Measurements from ENCODE around the gene PEDS1. TPM values are rescaled to one million over a fixed set of nuclear protein-coding genes. Genes with fewer than 3 reads are reported as not detected.

PEDS1 gene
- total RNA-seq, 2 donors from 2014 or later: 34.5 to 54.8 TPM

DNA sequence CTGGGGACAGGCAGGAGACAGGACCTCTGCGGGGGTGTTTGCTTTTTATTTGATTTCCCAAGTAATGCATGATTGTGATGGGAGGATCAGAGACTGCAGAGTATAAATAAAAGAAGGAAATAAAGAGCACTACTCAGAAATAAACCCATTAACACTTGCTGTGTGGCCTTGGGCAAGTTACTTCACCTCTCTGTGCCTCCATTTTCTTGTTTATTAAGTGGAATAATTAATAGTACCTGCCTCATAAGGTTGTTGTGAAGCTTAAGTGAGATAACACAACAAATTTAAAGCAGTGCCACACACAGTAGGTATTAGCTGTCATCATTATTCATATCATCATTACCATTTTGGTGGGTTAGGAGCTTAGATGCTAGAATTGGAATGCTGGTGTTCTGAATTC lies 45.2 kb upstream of the PEDS1 start:
- TF ChIP-seq POLR2AphosphoS5 (IDR thresholded peaks at IDR 0.05) (no peak), CTCF (IDR thresholded peaks at IDR 0.05) (no peak), POLR2A (IDR thresholded peaks at IDR 0.05) (no peak)
- 92% methylated on average over 1 of the region's 1 CpG for WGBS
- DNase-seq (ENCODE audit: low spot score): no peak
- H3K27ac ChIP-seq: no peak overlapping the region
- no peaks in the 10 kb centered on the region for H3K9me3 ChIP-seq
- no peaks in the 10 kb centered on the region for H3K36me3 ChIP-seq
- no peak overlapping the region for H3K4me3 ChIP-seq
- intact Hi-C loops (cut with DNase I): no loop called here
- H3K4me1 ChIP-seq (replicated peaks): no peaks in the 10 kb centered on the region
- H3K27me3 ChIP-seq (replicated peaks; ENCODE audit: insufficient read depth): no peaks in the 10 kb centered on the region

DNA sequence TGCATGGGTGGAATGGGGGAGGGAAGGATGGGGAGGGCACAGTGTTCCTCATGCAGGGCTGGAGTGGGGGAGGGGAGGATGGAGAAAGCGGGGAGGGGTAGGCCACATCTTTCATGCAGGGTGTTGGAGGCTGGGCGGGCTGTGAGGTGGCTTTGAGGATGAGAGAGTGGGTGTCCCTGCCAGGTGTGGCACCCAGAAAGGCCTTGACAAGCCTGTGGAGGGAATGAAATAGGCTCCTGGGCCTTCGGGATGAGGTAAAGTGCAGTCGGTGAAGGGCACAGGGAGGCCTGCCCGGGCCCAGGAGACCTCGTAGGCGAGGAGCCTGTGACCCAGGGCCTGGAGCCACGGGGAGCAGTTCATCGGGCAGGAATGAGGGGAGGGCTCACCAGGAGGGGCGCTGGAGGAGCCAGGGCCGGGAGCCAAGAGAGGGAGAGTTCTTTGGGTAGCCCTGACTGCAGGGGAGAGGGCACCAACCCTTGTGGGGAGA lies 44.7 kb upstream of the PEDS1 start:
- Histone ChIP-seq H3K4me3 (no peak overlapping the region), H3K9me3 (no peaks in the 10 kb centered on the region), H3K27me3 (replicated peaks; ENCODE audit: insufficient read depth) (no peaks in the 10 kb centered on the region), H3K36me3 (no peaks in the 10 kb centered on the region), H3K4me1 (replicated peaks) (no peaks in the 10 kb centered on the region), H3K27ac (no peak overlapping the region)
- DNase-seq (ENCODE audit: low spot score): no peak
- no peak for TF ChIP-seq CTCF (IDR thresholded peaks at IDR 0.05)
- no peak for TF ChIP-seq POLR2AphosphoS5 (IDR thresholded peaks at IDR 0.05)
- TF ChIP-seq POLR2A (IDR thresholded peaks at IDR 0.05): no peak
- WGBS: 52% methylated on average over 11 of the region's 11 CpGs
- intact Hi-C loops (cut with DNase I): no loop called here

DNA sequence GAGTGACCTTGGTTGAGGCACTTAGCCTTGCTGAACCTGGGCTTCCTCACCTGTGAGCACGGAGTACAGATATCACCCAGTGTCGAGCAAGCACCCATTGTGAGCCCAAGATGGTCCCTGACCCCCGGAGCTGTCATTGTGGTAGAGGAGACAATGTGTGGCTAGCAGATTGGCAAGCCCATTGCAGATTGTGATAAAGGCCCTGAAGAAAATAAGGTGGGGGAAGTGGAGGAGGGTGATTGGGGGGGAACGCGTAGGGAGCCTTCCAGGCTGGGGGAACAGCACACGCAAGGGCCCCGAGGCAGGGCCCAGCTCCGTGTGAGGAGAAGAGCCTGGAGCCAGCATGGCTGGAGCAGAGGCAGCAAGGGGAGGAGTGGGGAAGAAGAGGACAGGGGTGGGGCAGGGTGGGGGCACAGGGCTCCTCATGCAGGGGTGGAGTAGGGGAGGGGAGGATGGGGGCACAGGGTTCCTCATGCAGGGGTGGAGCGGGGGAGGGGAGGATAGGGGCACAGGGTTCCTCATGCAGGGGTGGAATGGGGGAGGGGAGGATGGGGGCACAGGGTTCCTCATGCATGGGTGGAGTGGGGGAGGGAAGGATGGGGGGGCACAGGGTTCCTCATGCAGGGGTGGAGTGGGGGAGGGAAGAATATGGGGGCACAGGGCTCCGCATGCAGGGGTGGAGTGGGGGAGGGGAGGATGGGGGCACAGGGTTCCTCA lies 44.1 kb upstream of the PEDS1 start:
- Histone ChIP-seq H3K27ac (no peak overlapping the region), H3K4me1 (replicated peaks) (no peaks in the 10 kb centered on the region), H3K27me3 (replicated peaks; ENCODE audit: insufficient read depth) (no peaks in the 10 kb centered on the region), H3K9me3 (no peaks in the 10 kb centered on the region), H3K4me3 (no peak overlapping the region), H3K36me3 (no peaks in the 10 kb centered on the region)
- intact Hi-C loops (cut with DNase I): no loop called here
- WGBS: 77% methylated on average over 10 of the region's 10 CpGs
- no peak for DNase-seq (ENCODE audit: low spot score)
- TF ChIP-seq CTCF (IDR thresholded peaks at IDR 0.05) (no peak), POLR2AphosphoS5 (IDR thresholded peaks at IDR 0.05) (no peak), POLR2A (IDR thresholded peaks at IDR 0.05) (no peak)

DNA sequence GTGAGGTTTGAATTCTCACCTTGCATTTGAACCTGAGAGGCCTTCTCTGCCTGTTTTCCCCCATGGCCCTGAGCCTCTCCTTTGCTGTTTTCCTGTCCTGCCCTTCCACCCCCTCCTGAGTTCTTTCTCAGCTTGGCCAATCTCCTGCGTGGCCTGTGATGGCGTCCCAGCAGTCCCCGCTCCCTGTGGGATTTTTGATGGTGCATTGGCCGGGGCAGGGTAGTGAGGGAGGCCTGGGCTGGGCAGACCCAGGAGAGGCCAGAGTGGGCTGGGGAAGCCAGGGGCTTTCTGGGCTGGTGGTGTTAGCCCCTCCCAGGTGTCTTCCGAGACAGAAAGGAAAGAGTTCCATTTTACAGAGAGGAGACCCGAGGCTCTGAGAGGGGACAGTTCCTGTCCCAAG lies 43.4 kb upstream of the PEDS1 start:
- intact Hi-C loops (cut with DNase I): no loop called here
- H3K9me3 ChIP-seq: no peaks in the 10 kb centered on the region
- H3K4me3 ChIP-seq: no peak overlapping the region
- WGBS: 93% methylated on average over 6 of the region's 6 CpGs
- no peak overlapping the region for H3K27ac ChIP-seq
- no peaks in the 10 kb centered on the region for H3K36me3 ChIP-seq
- no peaks in the 10 kb centered on the region for H3K4me1 ChIP-seq (replicated peaks)
- no peaks in the 10 kb centered on the region for H3K27me3 ChIP-seq (replicated peaks; ENCODE audit: insufficient read depth)
- no peak for DNase-seq (ENCODE audit: low spot score)
- TF ChIP-seq CTCF (IDR thresholded peaks at IDR 0.05) (no peak), POLR2AphosphoS5 (IDR thresholded peaks at IDR 0.05) (no peak), POLR2A (IDR thresholded peaks at IDR 0.05) (no peak)

- Histone ChIP-seq H3K36me3 (no peaks in the 10 kb centered on the region), H3K4me3 (no peak overlapping the region), H3K4me1 (replicated peaks) (no peaks in the 10 kb centered on the region), H3K27me3 (replicated peaks; ENCODE audit: insufficient read depth) (no peaks in the 10 kb centered on the region), H3K9me3 (no peaks in the 10 kb centered on the region), H3K27ac (no peak overlapping the region)
- intact Hi-C loops (cut with DNase I): no loop called here
- DNase-seq (ENCODE audit: low spot score): no peak
- 83% methylated on average over 4 of the region's 4 CpGs for WGBS
- TF ChIP-seq POLR2A (IDR thresholded peaks at IDR 0.05) (no peak), CTCF (IDR thresholded peaks at IDR 0.05) (no peak), POLR2AphosphoS5 (IDR thresholded peaks at IDR 0.05) (no peak)
These were observed 42.7 kb upstream of the PEDS1 start for GRCh38 chr20:50196248-50196647.
